ENCODE results near the gene JPH2.

The JPH2 gene

DNA sequence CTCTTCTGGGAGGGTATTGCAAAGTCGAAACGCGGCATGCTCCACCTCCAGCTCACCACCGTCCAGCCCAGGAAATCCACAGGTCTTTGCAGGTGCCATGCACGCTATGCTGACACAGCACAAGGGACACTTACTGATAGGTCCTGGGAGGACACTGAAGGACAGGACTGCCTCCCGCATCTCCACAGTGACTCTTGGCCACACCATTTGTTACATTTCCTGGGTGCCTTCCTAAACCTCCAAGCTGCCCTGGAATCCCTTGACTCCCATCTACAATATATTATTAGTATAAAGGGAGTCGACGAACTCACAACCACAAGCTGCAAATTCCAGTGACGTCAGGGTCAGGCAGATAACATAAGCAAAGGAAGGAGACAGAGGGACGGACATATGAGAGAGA lies 106.9 kb downstream of the JPH2 start:
- TF ChIP-seq, protein P1, sequence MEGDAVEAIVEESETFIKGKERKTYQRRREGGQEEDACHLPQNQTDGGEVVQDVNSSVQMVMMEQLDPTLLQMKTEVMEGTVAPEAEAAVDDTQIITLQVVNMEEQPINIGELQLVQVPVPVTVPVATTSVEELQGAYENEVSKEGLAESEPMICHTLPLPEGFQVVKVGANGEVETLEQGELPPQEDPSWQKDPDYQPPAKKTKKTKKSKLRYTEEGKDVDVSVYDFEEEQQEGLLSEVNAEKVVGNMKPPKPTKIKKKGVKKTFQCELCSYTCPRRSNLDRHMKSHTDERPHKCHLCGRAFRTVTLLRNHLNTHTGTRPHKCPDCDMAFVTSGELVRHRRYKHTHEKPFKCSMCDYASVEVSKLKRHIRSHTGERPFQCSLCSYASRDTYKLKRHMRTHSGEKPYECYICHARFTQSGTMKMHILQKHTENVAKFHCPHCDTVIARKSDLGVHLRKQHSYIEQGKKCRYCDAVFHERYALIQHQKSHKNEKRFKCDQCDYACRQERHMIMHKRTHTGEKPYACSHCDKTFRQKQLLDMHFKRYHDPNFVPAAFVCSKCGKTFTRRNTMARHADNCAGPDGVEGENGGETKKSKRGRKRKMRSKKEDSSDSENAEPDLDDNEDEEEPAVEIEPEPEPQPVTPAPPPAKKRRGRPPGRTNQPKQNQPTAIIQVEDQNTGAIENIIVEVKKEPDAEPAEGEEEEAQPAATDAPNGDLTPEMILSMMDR (IDR thresholded peaks at IDR 0.05; ENCODE audit: low read depth, low read length, missing control alignments), result no peak
- no peak overlapping the region for H3K4me3 ChIP-seq (replicated peaks; ENCODE audit: low read depth, low read length)
- DNase-seq (ENCODE audit: extremely low read depth, low read depth), result no peak

DNA sequence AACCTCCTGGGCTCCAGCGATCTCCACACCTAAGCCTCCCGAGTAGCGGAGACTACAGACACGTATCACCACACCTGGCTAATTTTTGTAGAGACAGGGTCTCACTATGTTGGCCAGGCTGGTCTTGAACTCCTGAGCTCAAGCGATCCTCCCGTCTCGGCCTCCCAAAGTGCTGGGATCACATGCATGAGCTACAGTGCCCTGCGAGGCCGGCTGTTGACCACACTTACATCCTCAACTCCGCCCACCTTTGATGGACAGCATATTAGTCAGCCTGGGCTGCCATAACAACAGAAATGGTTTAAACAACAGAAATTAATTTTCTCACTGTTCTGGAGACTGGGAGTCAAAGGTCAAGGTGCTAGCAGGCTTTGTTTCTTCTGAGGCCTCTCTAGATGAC lies 107.7 kb downstream of the JPH2 start:
- TF ChIP-seq, protein P1 (IDR thresholded peaks at IDR 0.05; ENCODE audit: low read depth, low read length, missing control alignments), result no peak
- no peak for DNase-seq (ENCODE audit: extremely low read depth, low read depth)
- H3K4me3 ChIP-seq (replicated peaks; ENCODE audit: low read depth, low read length), result no peak overlapping the region

DNA sequence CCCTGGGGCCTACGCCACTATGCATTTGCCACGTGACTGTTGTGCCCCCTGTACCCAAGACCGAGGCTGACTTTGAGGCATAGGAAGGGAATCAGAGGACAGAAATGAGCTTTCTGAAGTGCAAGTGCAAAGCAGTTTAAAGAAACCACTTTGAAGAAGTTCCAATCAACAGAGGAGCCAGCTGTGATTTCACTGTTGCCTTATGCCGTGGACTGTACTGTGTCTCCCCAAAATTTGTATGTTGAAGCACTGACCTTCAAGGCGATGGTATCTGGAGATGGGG lies 111.1 kb downstream of the JPH2 start:
- no peak for DNase-seq (ENCODE audit: extremely low read depth, low read depth)
- TF ChIP-seq, protein P1 (IDR thresholded peaks at IDR 0.05; ENCODE audit: low read depth, low read length, missing control alignments), result no peak

DNA sequence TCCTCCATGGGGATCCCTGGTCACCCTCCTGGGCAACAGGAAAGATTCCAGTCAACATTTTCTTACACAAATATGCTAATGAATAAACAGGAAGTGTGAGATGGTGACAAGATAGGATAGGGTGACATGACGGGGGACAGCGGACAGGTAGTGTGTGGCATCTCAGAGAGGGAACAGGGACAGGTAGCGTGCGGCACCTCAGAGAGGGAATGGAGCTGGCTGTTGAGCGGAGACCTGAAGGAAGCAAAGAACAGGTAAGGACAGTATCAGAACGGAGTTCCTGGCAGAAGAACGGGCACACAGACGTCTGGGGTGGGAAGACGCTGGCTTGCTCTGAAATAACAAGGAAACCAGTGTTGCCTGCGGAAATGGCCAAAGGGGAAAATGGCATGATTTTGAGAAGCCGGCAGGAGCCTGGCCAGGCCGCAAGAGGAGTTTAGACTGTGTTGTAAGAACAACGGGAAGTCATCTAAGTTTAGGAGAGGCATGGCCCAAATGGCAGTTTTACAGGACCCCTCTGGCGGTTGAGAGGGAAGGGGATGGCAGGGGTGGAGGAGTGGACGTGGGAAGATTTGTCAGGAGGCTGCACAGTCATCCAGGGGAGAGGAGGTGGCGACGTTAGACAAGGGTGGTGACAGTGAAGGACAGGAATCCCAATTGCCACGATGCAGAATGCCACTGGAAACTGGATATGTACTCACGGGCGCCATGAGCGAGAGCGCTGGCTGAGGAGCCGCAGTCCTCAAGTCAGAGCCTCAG lies 111.6 kb downstream of the JPH2 start:
- TF ChIP-seq, protein P1 (IDR thresholded peaks at IDR 0.05; ENCODE audit: low read depth, low read length, missing control alignments), result no peak
- no peak for DNase-seq (ENCODE audit: extremely low read depth, low read depth)
- H3K4me3 ChIP-seq (replicated peaks; ENCODE audit: low read depth, low read length), result no peak overlapping the region

More for the DNA sequence above, 111.1 kb downstream of the JPH2 start:
- H3K4me3 ChIP-seq (replicated peaks; ENCODE audit: low read depth, low read length), result no peak overlapping the region

DNA sequence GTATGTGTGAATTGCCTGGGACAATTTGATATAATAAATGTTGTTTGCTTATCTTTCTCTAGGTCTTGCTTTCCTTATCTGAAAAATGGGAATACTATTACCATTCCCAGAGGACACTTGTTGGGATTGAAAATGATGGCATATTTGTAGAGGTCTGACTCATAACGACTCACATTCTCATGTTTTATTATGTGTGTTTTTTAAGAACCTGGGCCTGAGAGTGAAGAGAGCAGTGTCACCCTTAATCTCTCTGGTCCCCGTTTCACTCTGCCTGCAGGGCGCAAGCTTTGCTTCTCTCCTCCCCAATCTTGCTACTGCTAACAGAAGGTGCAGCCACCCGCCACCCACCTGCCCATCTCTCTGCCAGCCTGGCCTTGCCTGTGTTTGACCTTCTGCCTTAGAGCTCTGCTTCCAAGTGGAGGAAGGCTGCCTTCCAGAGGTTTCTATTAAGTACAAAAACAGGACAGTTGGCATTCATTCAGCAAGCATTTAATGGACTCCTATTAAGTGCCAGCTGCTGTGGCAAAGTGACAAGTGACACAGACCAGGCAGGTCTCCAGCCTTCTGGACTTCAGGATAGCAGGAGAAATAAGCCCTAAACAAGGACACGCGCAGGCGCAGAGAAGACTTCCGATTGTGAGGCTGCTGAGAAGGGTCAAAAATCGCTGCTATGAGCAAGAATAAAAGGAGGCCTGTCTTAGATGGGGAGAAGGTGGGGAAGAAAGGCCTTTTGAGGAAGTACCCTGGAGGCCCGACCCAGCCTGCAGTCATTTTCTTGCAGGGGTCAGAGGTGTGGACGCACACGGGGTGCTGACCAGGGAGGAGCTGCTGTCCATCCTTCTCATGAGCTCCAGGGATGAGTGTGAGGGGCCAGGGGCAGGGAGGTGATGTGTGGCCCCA lies 112.5 kb downstream of the JPH2 start:
- H3K4me3 ChIP-seq (replicated peaks; ENCODE audit: low read depth, low read length), result no peak overlapping the region
- TF ChIP-seq, protein P1 (IDR thresholded peaks at IDR 0.05; ENCODE audit: low read depth, low read length, missing control alignments), result no peak
- no peak for DNase-seq (ENCODE audit: extremely low read depth, low read depth)

DNA sequence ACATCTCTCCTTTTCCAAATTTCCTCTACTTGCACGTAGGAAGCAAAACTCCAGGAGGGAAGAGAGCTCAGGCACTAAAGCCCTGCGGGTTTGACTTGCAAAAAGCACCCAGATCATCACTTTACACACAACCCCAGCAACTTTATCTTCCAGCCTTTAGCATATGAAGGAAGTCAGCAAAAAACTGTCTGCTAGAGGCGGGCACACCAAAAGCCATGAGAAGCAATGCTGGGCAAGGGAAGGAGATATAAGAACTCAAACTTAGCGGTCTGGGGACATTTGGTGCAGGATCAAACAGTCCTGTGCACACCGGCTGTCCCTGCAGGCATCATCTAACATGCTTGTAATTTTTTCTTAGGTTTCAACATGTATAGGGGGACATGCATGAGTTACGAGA lies 113.3 kb downstream of the JPH2 start:
- no peak overlapping the region for H3K4me3 ChIP-seq (replicated peaks; ENCODE audit: low read depth, low read length)
- TF ChIP-seq, protein P1 (IDR thresholded peaks at IDR 0.05; ENCODE audit: low read depth, low read length, missing control alignments), result no peak
- DNase-seq (ENCODE audit: extremely low read depth, low read depth), result no peak
